ENCODE data around the gene DAB1. TPM values are rescaled to one million over a fixed set of nuclear protein-coding genes. Genes with fewer than 3 reads are reported as not detected.

The DAB1 gene
- total and polyA plus RNA-seq, 2 of the 8 experiments (the other 6 are each of a cell fraction or from before 2014, with no cell fraction given) = 4.4 to 11.8 TPM

DNA sequence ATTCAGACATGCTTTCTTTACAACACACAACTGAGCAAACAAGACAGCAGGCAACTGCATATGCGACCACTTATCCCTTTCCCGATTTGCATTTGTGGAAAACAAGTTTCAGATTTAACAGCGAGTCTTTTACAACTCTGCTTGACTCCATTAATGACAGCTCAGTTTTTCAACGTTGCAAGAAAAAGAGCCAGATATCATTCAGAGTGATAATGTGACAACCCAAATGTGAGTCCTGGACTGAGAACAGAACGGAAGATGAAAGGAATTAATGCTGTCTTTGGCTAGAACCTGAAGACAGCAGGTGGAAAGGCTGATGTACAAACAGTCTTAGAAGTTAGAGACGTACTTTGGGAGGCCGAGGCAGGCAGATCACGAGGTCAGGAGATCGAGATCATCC, 375.0 kb downstream of the DAB1 start (continued):
- TF ChIP-seq, protein P1, sequence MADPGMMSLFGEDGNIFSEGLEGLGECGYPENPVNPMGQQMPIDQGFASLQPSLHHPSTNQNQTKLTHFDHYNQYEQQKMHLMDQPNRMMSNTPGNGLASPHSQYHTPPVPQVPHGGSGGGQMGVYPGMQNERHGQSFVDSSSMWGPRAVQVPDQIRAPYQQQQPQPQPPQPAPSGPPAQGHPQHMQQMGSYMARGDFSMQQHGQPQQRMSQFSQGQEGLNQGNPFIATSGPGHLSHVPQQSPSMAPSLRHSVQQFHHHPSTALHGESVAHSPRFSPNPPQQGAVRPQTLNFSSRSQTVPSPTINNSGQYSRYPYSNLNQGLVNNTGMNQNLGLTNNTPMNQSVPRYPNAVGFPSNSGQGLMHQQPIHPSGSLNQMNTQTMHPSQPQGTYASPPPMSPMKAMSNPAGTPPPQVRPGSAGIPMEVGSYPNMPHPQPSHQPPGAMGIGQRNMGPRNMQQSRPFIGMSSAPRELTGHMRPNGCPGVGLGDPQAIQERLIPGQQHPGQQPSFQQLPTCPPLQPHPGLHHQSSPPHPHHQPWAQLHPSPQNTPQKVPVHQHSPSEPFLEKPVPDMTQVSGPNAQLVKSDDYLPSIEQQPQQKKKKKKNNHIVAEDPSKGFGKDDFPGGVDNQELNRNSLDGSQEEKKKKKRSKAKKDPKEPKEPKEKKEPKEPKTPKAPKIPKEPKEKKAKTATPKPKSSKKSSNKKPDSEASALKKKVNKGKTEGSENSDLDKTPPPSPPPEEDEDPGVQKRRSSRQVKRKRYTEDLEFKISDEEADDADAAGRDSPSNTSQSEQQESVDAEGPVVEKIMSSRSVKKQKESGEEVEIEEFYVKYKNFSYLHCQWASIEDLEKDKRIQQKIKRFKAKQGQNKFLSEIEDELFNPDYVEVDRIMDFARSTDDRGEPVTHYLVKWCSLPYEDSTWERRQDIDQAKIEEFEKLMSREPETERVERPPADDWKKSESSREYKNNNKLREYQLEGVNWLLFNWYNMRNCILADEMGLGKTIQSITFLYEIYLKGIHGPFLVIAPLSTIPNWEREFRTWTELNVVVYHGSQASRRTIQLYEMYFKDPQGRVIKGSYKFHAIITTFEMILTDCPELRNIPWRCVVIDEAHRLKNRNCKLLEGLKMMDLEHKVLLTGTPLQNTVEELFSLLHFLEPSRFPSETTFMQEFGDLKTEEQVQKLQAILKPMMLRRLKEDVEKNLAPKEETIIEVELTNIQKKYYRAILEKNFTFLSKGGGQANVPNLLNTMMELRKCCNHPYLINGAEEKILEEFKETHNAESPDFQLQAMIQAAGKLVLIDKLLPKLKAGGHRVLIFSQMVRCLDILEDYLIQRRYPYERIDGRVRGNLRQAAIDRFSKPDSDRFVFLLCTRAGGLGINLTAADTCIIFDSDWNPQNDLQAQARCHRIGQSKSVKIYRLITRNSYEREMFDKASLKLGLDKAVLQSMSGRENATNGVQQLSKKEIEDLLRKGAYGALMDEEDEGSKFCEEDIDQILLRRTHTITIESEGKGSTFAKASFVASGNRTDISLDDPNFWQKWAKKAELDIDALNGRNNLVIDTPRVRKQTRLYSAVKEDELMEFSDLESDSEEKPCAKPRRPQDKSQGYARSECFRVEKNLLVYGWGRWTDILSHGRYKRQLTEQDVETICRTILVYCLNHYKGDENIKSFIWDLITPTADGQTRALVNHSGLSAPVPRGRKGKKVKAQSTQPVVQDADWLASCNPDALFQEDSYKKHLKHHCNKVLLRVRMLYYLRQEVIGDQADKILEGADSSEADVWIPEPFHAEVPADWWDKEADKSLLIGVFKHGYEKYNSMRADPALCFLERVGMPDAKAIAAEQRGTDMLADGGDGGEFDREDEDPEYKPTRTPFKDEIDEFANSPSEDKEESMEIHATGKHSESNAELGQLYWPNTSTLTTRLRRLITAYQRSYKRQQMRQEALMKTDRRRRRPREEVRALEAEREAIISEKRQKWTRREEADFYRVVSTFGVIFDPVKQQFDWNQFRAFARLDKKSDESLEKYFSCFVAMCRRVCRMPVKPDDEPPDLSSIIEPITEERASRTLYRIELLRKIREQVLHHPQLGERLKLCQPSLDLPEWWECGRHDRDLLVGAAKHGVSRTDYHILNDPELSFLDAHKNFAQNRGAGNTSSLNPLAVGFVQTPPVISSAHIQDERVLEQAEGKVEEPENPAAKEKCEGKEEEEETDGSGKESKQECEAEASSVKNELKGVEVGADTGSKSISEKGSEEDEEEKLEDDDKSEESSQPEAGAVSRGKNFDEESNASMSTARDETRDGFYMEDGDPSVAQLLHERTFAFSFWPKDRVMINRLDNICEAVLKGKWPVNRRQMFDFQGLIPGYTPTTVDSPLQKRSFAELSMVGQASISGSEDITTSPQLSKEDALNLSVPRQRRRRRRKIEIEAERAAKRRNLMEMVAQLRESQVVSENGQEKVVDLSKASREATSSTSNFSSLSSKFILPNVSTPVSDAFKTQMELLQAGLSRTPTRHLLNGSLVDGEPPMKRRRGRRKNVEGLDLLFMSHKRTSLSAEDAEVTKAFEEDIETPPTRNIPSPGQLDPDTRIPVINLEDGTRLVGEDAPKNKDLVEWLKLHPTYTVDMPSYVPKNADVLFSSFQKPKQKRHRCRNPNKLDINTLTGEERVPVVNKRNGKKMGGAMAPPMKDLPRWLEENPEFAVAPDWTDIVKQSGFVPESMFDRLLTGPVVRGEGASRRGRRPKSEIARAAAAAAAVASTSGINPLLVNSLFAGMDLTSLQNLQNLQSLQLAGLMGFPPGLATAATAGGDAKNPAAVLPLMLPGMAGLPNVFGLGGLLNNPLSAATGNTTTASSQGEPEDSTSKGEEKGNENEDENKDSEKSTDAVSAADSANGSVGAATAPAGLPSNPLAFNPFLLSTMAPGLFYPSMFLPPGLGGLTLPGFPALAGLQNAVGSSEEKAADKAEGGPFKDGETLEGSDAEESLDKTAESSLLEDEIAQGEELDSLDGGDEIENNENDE (IDR thresholded peaks at IDR 0.05; ENCODE audit: insufficient replicate concordance, low read length) = no peak

Data from H1 (cell line).